AG09319 (cell line): Measurements from ENCODE around the gene PHF3.

ENCODE experiments used
- DNase-seq: peaks from one replicate; pipeline ENCODE4 v3.0.0-alpha.2; 2010; ENCODE audit warnings: low read depth; ENCODE audit errors: extremely low read depth
- TF ChIP-seq, protein P1 (sequence below): IDR thresholded peaks from 2 replicates; pipeline ENCODE4 v1.5.1; 2011; ENCODE audit warnings: low read depth, mild to moderate bottlenecking, inconsistent platforms, low read length, moderate library complexity

PHF3 gene

GRCh38 chr6:63663956-63664281 is 28.3 kb downstream of the PHF3 start:
- TF ChIP-seq, protein P1, sequence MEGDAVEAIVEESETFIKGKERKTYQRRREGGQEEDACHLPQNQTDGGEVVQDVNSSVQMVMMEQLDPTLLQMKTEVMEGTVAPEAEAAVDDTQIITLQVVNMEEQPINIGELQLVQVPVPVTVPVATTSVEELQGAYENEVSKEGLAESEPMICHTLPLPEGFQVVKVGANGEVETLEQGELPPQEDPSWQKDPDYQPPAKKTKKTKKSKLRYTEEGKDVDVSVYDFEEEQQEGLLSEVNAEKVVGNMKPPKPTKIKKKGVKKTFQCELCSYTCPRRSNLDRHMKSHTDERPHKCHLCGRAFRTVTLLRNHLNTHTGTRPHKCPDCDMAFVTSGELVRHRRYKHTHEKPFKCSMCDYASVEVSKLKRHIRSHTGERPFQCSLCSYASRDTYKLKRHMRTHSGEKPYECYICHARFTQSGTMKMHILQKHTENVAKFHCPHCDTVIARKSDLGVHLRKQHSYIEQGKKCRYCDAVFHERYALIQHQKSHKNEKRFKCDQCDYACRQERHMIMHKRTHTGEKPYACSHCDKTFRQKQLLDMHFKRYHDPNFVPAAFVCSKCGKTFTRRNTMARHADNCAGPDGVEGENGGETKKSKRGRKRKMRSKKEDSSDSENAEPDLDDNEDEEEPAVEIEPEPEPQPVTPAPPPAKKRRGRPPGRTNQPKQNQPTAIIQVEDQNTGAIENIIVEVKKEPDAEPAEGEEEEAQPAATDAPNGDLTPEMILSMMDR: no peak
- no peak for DNase-seq

- TF ChIP-seq, protein P1: no peak
- no peak for DNase-seq
Measured at GRCh38 chr6:63671098-63671754, 35.6 kb downstream of the PHF3 start.

GRCh38 chr6:63672582-63673129 is 37.1 kb downstream of the PHF3 start:
- no peak for DNase-seq
- TF ChIP-seq, protein P1: no peak

DNA sequence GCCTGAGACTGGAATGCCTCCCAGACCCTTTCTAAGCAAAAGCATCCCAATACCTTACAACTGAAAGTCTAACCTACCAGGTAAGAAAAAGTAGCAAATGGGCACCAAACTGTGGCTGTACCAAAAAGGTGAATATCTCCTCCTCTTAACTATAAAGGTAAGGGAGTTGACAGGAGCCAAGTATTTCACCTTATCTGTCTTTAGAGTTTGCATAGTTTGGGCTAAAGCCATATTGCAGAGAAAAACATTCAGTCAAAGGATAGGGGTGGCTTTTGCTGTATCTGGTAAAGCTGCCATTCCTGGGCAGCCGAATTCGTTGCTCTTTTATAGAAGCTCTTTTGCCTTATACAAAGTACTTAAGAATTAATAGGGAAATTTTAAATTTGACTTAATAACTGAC is 38.1 kb downstream of the PHF3 start:
- TF ChIP-seq, protein P1: no peak
- no peak for DNase-seq

- TF ChIP-seq, protein P1: no peak
- no peak for DNase-seq
Measured at GRCh38 chr6:63674635-63675034, 39.0 kb downstream of the PHF3 start.

- no peak for DNase-seq
- TF ChIP-seq, protein P1: no peak
Measured at GRCh38 chr6:63675138-63675537, 39.5 kb downstream of the PHF3 start.

- no peak for DNase-seq
Measured at GRCh38 chr6:63676412-63677114, 41.0 kb downstream of the PHF3 start.

More at GRCh38 chr6:63676412-63677114, 41.0 kb downstream of the PHF3 start:
- TF ChIP-seq, protein P1: no peak
